Right lobe of liver (tissue), 6 donors: ENCODE data around the gene ARHGEF16. TPM values are rescaled to one million over a fixed set of nuclear protein-coding genes. Genes with fewer than 3 reads are reported as not detected.

ENCODE experiments used
- ATAC-seq, 4 donors: fragments of 200-7000 bp; cut with Tn5 transposase; one replicate each; pipeline ENCODE4 v1.9.1; 2020; ENCODE audit warnings: mild to moderate bottlenecking in 4 of 4, moderate library complexity in 4 of 4
- DNase-seq, 3 donors: peaks; one replicate each; pipeline ENCODE4 v3.0.0-alpha.2; 2020
- H3K27ac ChIP-seq, 3 donors: fragments of 200-600 bp; one replicate each; pipeline ENCODE4 v1.8.0; 2022
- H3K27me3 ChIP-seq, 2 donors: fragments of 200-600 bp; one replicate each; pipeline ENCODE4 v1.8.0; 2022
- H3K36me3 ChIP-seq, 4 donors: fragments of 200-600 bp; sonication (generic) in 1 of 4; one replicate each; pipeline versions ENCODE4 v1.5.1 to v1.8.0; 2017 to 2022; ENCODE audit warnings: control low read depth in 1 of 4
- H3K4me1 ChIP-seq, 4 donors: fragments of 200-600 bp; sonication (generic) in 1 of 4; one replicate each; pipeline versions ENCODE4 v1.5.1 to v1.8.0; 2017 to 2022; ENCODE audit warnings: control low read depth in 1 of 4
- H3K4me3 ChIP-seq, 3 donors: fragments of 200-600 bp; one replicate each; pipeline ENCODE4 v1.8.0; 2022
- H3K9me3 ChIP-seq, 4 donors: fragments of 200-600 bp; sonication (generic) in 1 of 4; one replicate each; pipeline versions ENCODE4 v1.5.1 to v1.8.0; 2017 to 2022; ENCODE audit warnings: control low read depth in 1 of 4
- POLR2A ChIP-seq: fragments of 450-650 bp; IDR thresholded peaks from one replicate; pipeline ENCODE4 v1.6.1; 2017; ENCODE audit warnings: antibody characterized with exemption, mild to moderate bottlenecking
- WGBS: methylation state at CpG from one replicate; pipeline ENCODE4 v1.1.6; 2018; ENCODE audit warnings: low coverage, low lambda C conversion rate; ENCODE audit not compliant: insufficient coverage; ENCODE audit errors: missing lambda C conversion rate; 5-methylcytosine and 5-hydroxymethylcytosine counted together
- intact Hi-C, 2 donors: fragments of 100-400 bp; cut with DNase I; formaldehyde crosslinking; loops; one replicate each; pipeline versions ENCODE4 v1.11.2 to v1.14.1; 2022
- total RNA-seq, 6 experiments: library from RNA; depleted of rRNA in 2 of 6; stranded (reverse); fragments of >200 nt in 2 of 6; fragmentation: NEBNext Ultra II Directional in 3 of 6; extraction: Animal tissue kit (Norgen Biotek cat#: 25700) in 3 of 6; gene quantifications; one replicate each; pipeline versions ENCODE4 v1.1.0 to v1.2.4, GENCODE V29; 2016 to 2023
- TF ChIP-seq, protein P1 (sequence below), 4 donors: fragments of 200-600 bp in 3 of 4; fragments of 450-650 bp in 1 of 4; IDR thresholded peaks; one replicate each; pipeline versions ENCODE4 v1.5.1 to v1.8.0; 2016 to 2022; ENCODE audit warnings: antibody characterized with exemption in 4 of 4, mild to moderate bottlenecking in 2 of 4
- donor health status: DM: no; HTN: yes; CAD: no.
- donor health status: DM: no; HTN: no; CAD: no.
- donor health status: DM: no; HTN: no; CAD: no.
- donor health status: DM: no; HTN: yes; CAD: no.
- donor health status: DM: no; HTN: yes; CAD: no.

Gene ARHGEF16
- total RNA-seq, 6 experiments from 2014 or later = 2.1 to 16.3 (median 7.5) TPM

DNA sequence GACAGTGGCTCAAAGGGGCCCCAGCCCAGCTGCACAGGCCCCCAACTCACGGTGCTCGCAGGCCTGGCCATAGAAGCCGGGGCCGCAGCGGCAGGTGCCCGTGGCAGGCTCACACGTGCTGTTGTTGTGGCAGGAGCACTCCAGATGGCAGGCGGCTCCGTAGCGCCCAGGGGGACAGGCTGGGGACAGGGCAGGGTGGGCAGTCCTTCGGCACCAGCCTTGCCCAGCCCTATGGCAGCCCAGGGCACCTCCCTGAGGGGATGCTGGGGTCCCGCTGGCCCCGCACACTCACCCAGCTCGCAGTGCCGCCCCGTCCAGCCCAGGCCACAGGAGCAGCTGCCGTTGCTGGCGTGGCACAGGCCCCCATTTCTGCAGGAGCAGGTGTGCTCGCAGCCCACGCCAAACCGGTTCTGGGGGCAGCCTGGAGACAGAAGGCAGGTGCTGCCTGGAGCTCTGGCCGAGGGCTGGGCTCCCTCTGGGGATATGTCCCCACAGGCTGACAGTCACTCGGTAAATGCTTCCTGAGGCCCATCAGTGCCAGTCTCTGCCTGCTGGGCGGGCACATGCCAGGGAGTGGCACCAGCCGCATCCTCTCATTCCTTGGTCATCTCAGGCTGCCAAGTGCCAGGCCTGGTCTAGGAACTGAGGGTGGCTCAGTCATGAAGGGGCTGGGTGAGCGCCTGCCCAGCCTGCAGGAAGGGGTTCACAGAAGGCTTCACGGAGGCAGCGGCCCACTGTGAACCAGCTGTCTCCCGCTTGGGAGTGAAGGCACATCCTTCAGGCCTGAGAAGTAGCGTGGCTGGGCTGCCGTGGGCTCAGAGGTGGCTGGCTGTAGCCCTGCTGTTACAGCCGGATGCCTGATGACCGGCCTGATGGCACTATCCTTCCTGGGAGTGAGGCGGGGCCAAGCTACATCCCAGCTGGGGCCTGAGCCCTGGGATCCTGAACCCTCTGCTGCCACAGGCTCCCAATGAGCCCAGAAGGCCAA lies 40.1 kb downstream of the ARHGEF16 start:
- intact Hi-C loops = loop anchor here (5.0 kb wide), 1 partner anchor 123 kb away; no protein-coding TSS in a partner anchor
- Histone ChIP-seq H3K27me3 (no peaks in the 10 kb centered on the region), H3K4me3 (no peak overlapping the region), H3K36me3 (no peaks in the 10 kb centered on the region), H3K4me1 (no peaks in the 10 kb centered on the region), H3K9me3 (no peaks in the 10 kb centered on the region), H3K27ac (no peak overlapping the region)
- DNase-seq (no peak), ATAC-seq (no peak)
- WGBS = 80% methylated on average over 1 of the region's 34 CpGs
- TF ChIP-seq POLR2A = no peak

DNA sequence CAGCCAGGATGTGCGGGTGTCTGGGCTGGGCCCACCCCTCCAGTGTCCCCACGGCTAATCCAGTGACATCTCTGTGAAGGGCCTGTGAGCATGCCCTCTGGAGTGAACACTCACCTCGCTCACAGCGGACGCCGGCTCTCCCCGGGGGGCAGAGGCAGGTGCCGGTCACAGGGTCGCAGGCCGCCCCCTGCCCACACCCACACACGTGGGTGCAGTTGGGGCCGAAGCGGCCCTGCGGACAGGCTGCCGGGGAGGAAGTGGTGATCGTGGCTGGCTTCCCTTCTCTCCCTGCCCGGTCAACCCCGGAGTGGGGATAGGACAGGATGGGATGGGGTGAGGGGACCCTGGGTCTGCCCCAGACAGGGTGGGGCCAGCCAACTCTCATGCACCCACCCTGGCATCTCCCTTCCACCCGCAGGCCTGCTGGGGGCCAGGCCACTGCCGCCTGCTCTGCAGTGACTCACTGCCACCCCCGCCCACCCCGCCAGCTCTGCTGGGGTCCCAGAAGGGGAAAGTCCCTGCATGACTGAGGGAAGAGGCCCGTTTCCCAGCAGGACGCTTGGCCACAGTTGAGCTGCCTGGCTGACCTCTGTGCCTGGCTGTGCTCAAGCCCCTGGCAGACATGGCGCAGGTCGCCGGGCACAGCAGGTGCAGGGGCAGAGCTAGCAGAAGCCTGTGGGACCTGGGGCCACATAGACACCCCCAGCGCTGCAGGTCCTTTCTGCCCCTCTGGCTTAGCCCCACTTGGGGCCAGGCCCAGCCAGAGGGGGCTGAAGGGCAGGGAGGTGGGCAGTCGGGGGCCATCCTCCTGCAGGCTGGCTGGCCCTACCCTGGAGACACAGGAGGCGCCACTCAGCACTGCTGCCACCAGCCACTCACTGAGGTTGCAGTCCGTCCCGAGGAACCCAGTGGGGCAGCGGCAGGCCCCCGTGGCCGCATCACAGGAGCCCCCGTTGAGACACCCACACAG lies 41.6 kb downstream of the ARHGEF16 start:
- TF ChIP-seq POLR2A = no peak
- TF ChIP-seq, protein P1, sequence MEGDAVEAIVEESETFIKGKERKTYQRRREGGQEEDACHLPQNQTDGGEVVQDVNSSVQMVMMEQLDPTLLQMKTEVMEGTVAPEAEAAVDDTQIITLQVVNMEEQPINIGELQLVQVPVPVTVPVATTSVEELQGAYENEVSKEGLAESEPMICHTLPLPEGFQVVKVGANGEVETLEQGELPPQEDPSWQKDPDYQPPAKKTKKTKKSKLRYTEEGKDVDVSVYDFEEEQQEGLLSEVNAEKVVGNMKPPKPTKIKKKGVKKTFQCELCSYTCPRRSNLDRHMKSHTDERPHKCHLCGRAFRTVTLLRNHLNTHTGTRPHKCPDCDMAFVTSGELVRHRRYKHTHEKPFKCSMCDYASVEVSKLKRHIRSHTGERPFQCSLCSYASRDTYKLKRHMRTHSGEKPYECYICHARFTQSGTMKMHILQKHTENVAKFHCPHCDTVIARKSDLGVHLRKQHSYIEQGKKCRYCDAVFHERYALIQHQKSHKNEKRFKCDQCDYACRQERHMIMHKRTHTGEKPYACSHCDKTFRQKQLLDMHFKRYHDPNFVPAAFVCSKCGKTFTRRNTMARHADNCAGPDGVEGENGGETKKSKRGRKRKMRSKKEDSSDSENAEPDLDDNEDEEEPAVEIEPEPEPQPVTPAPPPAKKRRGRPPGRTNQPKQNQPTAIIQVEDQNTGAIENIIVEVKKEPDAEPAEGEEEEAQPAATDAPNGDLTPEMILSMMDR (IDR thresholded peaks at IDR 0.05) = no peak
- no peaks in the 10 kb centered on the region for H3K9me3 ChIP-seq
- H3K27ac ChIP-seq = no peak overlapping the region
- H3K4me1 ChIP-seq = no peaks in the 10 kb centered on the region
- ATAC-seq (no peak), DNase-seq (no peak)
- intact Hi-C loops = loop anchor here in 1 of 2 donors (5.0 kb wide), 1 partner anchor 121 kb away; no protein-coding TSS in a partner anchor
- no peaks in the 10 kb centered on the region for H3K36me3 ChIP-seq
- no peaks in the 10 kb centered on the region for H3K27me3 ChIP-seq
- no peak overlapping the region for H3K4me3 ChIP-seq
- no CpG with 5 or more reads among the region's 36 CpGs for WGBS

DNA sequence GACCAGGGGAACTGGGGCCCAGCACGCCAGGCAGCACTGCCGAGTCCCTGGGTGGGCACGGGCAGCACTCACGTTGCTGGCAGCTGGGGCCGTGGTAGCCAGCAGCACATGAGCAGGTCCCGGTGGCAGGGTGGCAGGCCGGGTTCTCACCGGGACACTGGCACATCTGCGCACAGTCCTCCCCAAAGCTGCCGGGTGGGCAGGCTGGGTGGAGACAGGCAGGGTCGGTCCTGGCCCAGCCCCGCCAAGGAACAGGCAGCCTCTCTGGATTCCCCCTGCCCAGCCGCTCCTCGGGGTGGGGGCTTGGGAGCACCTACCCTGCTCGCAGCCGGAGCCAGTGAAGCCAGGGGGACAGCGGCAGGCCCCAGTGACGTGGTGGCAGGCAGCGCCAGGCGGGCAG lies 42.5 kb downstream of the ARHGEF16 start:
- Histone ChIP-seq H3K27me3 (no peaks in the 10 kb centered on the region), H3K4me3 (no peak overlapping the region), H3K27ac (no peak overlapping the region), H3K36me3 (no peaks in the 10 kb centered on the region), H3K4me1 (no peaks in the 10 kb centered on the region), H3K9me3 (no peaks in the 10 kb centered on the region)
- no peak for DNase-seq
- 80% methylated on average over 1 of the region's 20 CpGs for WGBS
- no peak for TF ChIP-seq POLR2A
- TF ChIP-seq, protein P1 (IDR thresholded peaks at IDR 0.05) = no peak
- intact Hi-C loops = loop anchor here in 1 of 2 donors (5.0 kb wide), 1 partner anchor 120 kb away; no protein-coding TSS in a partner anchor
- ATAC-seq = no peak

DNA sequence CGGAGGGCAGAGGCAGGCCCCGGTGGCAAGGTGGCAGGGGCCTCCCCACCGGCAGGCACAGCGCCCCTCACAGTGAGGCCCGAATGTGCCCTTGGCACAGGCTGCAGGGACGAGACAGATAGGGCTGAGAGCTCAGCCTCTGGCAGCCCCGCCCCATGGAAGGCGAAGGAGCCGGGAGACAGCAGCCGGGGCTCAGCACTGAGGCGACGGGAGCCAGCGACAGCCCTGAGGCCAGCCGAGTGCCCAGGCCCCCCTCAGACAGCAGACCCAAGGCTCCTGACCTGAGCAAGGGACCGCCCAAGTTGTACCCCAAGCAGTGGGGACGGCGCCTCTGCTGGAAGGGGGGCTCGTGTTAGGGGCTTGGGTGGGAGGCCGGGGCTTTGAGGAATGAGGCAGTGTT lies 43.1 kb downstream of the ARHGEF16 start:
- Histone ChIP-seq H3K9me3 (no peaks in the 10 kb centered on the region), H3K27me3 (no peaks in the 10 kb centered on the region), H3K36me3 (no peaks in the 10 kb centered on the region), H3K4me3 (no peak overlapping the region), H3K27ac (no peak overlapping the region), H3K4me1 (no peaks in the 10 kb centered on the region)
- no CpG with 5 or more reads among the region's 19 CpGs for WGBS
- intact Hi-C loops = loop anchor here in 1 of 2 donors (5.0 kb wide), 1 partner anchor 120 kb away; no protein-coding TSS in a partner anchor
- DNase-seq (no peak), ATAC-seq (no peak)
- TF ChIP-seq, protein P1 (IDR thresholded peaks at IDR 0.05) = no peak
- no peak for TF ChIP-seq POLR2A
